Left ventricle myocardium inferior (tissue), 1 donor: ENCODE results near the gene RARB. TPM values are rescaled to one million over a fixed set of nuclear protein-coding genes. Genes with fewer than 3 reads are reported as not detected.

Experiments
- DNase-seq: peaks from one replicate; pipeline ENCODE4 v3.0.0-alpha.2; 2020
- H3K27ac ChIP-seq: fragments of 200-600 bp; replicated peaks from 2 replicates; pipeline ENCODE4 v1.8.0; 2021
- H3K27me3 ChIP-seq: fragments of 200-600 bp; 2 replicates; pipeline ENCODE4 v1.8.0; 2021; ENCODE audit warnings: low read depth
- H3K36me3 ChIP-seq: fragments of 200-600 bp; 2 replicates; pipeline ENCODE4 v1.8.0; 2021
- H3K4me1 ChIP-seq: fragments of 200-600 bp; 2 replicates; pipeline ENCODE4 v1.8.0; 2021
- H3K4me3 ChIP-seq: fragments of 200-600 bp; 2 replicates; pipeline ENCODE4 v1.8.0; 2021; ENCODE audit warnings: mild to moderate bottlenecking, moderate library complexity
- H3K9me3 ChIP-seq: fragments of 200-600 bp; replicated peaks from 2 replicates; pipeline ENCODE4 v1.8.0; 2021
- CTCF ChIP-seq: fragments of 200-600 bp; IDR thresholded peaks from 2 replicates; pipeline ENCODE4 v1.8.0; 2021; ENCODE audit warnings: antibody characterized with exemption, mild to moderate bottlenecking, borderline replicate concordance
- intact Hi-C: fragments of 100-400 bp; cut with micrococcal nuclease; formaldehyde crosslinking; loops from one replicate; pipeline ENCODE4 v1.11.0; 2022
- total RNA-seq: library from RNA; stranded (reverse); fragmentation: NEBNext Ultra II Directional; extraction: Animal tissue kit (Norgen Biotek cat#: 25700); gene quantifications from one replicate; pipeline ENCODE4 v1.2.1, GENCODE V29; 2021
- donor health status: DM: no; HTN: yes; CAD: no; lungs with severe emphysema.

RARB gene
- total RNA-seq, 1 donor from 2014 or later, result 15.6 TPM

DNA sequence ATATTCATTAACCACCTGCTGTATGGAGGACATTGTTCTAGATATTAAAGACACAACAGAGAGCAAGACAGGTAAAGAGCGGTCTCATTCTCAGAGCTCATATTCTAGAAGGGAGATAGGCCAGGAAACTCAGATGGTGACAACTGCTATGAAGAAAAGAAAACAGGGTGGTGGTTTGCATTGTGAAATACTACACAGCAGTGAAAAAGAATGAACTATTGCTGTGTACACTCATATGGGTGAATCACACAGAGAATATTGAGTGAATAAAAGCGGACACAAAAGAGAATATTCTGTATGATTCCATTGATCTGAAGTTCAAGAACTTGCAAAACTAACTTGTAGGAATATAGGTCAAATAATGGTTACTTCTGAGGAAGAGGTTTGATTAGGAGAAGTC is 159.9 kb downstream of the RARB start:
- no peak for DNase-seq
- Histone ChIP-seq H3K4me1 (peaks cover 64% of the 10 kb centered on the region), H3K27me3 (no peaks in the 10 kb centered on the region), H3K4me3 (no peak overlapping the region), H3K36me3 (peaks cover 13% of the 10 kb centered on the region), H3K9me3 (peaks cover 6% of the 10 kb centered on the region), H3K27ac (peak overlapping the region; percentile 80)
- TF ChIP-seq CTCF, result no peak
- intact Hi-C loops, result no loop called here

DNA sequence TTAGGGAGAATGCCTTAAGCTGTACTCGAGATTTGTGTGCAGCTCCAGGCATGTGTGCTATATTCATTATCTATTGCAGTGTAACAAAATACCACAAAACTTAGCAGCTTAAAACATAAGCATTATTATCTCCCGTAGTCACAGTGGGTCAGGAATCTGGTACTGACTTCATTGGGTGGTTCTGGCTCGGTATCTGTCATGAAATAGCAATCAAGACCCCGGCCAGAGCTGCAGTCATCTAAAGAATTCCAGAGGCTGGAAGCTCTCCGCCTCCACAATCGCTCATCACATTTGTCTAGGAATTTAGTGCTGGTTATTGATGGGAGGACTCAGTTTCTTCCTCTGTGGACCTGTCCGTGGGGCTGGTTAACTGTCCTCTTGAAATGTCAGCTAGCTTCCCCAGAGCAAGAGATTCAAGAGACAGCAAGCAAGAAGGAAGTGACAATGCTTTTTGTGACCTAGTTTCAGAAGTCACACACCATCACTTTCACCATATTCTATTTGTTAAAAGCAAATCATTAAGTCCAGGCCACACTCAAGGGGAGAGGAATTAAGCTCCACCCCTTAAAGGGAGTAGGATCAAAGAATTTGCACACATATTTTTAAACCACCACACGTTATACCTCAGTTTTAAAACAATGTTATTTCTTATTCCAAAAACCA is 160.5 kb downstream of the RARB start:
- intact Hi-C loops, result no loop called here
- no peak overlapping the region for H3K4me3 ChIP-seq
- DNase-seq, result no peak
- H3K36me3 ChIP-seq, result peaks cover 9% of the 10 kb centered on the region
- H3K27me3 ChIP-seq, result no peaks in the 10 kb centered on the region
- H3K27ac ChIP-seq, result peak overlapping the region; percentile 80
- H3K4me1 ChIP-seq, result peaks cover 70% of the 10 kb centered on the region
- TF ChIP-seq CTCF, result no peak
- peaks cover 6% of the 10 kb centered on the region for H3K9me3 ChIP-seq

DNA sequence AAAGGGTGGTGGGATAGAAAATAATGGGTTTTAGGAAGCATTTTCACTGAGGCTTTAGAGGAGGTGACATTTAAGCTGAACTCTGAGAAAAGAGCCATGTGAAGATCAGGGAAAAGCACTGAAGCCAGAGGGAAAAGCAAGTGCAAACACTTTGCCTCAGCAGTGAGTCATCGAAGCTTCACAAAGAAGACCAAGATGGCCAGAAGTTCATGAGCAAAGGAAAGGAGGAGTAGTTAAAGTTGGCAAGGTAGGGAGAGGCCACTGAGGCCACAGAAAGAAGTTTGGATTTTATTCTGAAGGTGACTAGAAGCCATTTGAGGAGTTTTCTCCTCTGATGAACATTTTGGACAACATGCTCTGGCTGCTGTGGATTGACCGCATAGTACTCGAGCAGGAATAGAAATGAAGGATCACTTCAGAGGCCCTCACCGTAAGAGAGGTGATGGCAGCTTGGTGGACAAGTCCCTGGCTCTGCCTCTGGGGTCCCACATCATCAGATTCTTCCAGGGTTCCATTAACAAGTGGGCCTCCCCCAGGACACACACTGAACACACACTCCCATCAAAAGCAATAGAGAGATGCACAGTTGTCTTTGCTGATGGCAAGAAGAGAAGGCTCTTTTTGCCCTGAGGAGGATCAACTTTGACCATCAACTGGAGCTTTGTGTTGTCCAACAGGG is 161.2 kb downstream of the RARB start:
- intact Hi-C loops, result no loop called here
- peak overlapping the region; percentile 80 for H3K27ac ChIP-seq
- H3K9me3 ChIP-seq, result peaks cover 6% of the 10 kb centered on the region
- peaks cover 7% of the 10 kb centered on the region for H3K36me3 ChIP-seq
- DNase-seq, result no peak
- no peaks in the 10 kb centered on the region for H3K27me3 ChIP-seq
- no peak overlapping the region for H3K4me3 ChIP-seq
- H3K4me1 ChIP-seq, result peaks cover 76% of the 10 kb centered on the region
- no peak for TF ChIP-seq CTCF

GRCh38 chr3:25589783-25590258 is 161.8 kb downstream of the RARB start:
- H3K4me1 ChIP-seq, result peaks cover 82% of the 10 kb centered on the region
- no peak for TF ChIP-seq CTCF
- H3K9me3 ChIP-seq, result peaks cover 6% of the 10 kb centered on the region
- no peak overlapping the region for H3K4me3 ChIP-seq
- H3K27me3 ChIP-seq, result no peaks in the 10 kb centered on the region
- DNase-seq, result no peak
- peak overlapping the region; percentile 80 for H3K27ac ChIP-seq
- intact Hi-C loops, result loop anchor here (5.0 to 10.0 kb wide), 4 partner anchors 163 to 818 kb away; partner anchors contain the start of gene RARB
- peaks cover 2% of the 10 kb centered on the region for H3K36me3 ChIP-seq

DNA sequence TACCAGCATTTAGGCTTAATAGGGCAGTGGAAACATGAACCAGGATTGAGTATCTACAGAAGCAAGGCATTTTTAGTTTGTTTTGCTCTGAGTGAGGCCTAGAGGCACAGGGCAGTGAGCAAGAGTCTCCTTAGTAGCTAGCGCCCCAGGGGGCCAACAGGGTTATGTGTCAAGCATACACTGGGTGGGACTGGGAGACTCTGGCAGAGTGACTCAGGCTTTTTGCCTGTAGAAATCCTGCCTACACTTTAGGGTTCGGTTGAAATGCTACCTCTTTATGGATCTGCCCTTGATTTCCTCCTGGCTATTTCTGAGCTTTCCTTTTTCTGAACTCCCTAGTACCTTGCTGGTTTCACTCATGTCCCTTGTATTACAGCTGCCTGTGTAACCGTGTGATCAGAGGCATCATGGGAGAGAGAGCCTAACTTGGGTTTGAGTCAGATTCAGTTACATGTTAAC is 164.5 kb downstream of the RARB start:
- Histone ChIP-seq H3K27me3 (no peaks in the 10 kb centered on the region), H3K36me3 (peaks cover 22% of the 10 kb centered on the region), H3K4me3 (no peak overlapping the region), H3K27ac (peak overlapping the region; percentile 80), H3K4me1 (peaks cover 89% of the 10 kb centered on the region), H3K9me3 (peaks cover 6% of the 10 kb centered on the region)
- DNase-seq, result peak; percentile 55
- TF ChIP-seq CTCF, result peak; percentile 45
- intact Hi-C loops, result loop anchor here (5.0 to 10.0 kb wide), 4 partner anchors 165 to 820 kb away; partner anchors contain the start of gene RARB
